Activated gamma-delta T cell (primary cell): ENCODE results near the gene ZNF561.

Experiments used
- DNase-seq: peaks from one replicate; lab custom pipeline; 2025; lab: John Stamatoyannopoulos, UW

ZNF561 gene

GRCh38 chr19:9580728-9581127 lies 40.3 kb downstream of the ZNF561 start:
- DNase-seq, result no peak

- DNase-seq, result no peak
Observed at GRCh38 chr19:9570255-9570654, 50.8 kb downstream of the ZNF561 start.

DNA sequence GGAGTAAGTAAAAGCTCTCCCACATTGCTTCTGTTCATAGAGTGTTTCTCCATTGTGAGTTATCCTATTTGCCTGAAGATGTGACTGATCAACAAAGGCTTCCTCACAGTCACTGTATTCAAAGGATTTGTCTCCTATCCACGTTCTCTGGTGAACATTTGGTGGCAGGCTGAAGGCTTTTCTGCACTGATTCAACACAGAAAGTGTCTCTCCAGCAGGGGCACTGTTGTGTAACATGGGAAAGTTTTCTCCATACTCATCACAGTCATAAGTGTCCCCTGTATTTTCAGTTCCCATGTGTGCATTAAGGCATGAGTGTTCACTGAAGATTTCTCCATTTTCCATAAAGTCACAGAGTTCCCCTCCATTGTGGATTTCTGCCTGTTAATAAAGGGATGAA lies 54.3 kb downstream of the ZNF561 start:
- no peak for DNase-seq

- DNase-seq, result no peak
Observed at GRCh38 chr19:9565900-9566705, 54.9 kb downstream of the ZNF561 start.
